Kidney (tissue), 14 donors: ENCODE results near the gene DGKI. TPM values are rescaled to one million over a fixed set of nuclear protein-coding genes. Genes with fewer than 3 reads are reported as not detected.

Experiments
- DNase-seq, 5 donors: peaks; one replicate each; pipeline ENCODE4 v3.0.0-alpha.2; 2013 to 2020
- FAIRE-seq: peaks from 2 replicates; lab custom pipeline; 2012; peaks lifted over from hg19 to GRCh38; lab: Jason Lieb, UNC
- H3K27ac ChIP-seq, 2 donors: one replicate each; pipeline ENCODE4 v1.7.0; 2013; ENCODE audit warnings: low read depth in 2 of 2, low read length in 2 of 2, inconsistent platforms in 1 of 2
- H3K27me3 ChIP-seq: one replicate; pipeline ENCODE4 v1.7.1; 2013; ENCODE audit warnings: low read length, inconsistent platforms; ENCODE audit not compliant: control insufficient read depth, insufficient read depth
- H3K36me3 ChIP-seq, 3 donors: one replicate each; pipeline versions ENCODE4 v1.7.0 to v1.7.1; 2013; ENCODE audit warnings: low read length in 3 of 3, control low read depth in 1 of 3, inconsistent platforms in 1 of 3; ENCODE audit not compliant: insufficient read depth in 3 of 3, control insufficient read depth in 2 of 3
- H3K4me1 ChIP-seq, 3 donors: one replicate each; pipeline versions ENCODE4 v1.7.0 to v1.7.1; 2013; ENCODE audit warnings: low read length in 3 of 3, inconsistent platforms in 1 of 3, low read depth in 1 of 3; ENCODE audit not compliant: control insufficient read depth in 2 of 3, insufficient read depth in 2 of 3
- H3K4me3 ChIP-seq, 3 donors: one replicate each; pipeline versions ENCODE4 v1.7.0 to v1.8.1; 2013; ENCODE audit warnings: low read length in 3 of 3, control low read depth in 1 of 3, inconsistent platforms in 1 of 3
- H3K9ac ChIP-seq, 3 donors: one replicate each; pipeline versions ENCODE4 v1.7.0 to v1.7.1; 2013; ENCODE audit warnings: low read length in 3 of 3, control low read depth in 1 of 3, inconsistent platforms in 1 of 3
- H3K9me3 ChIP-seq, 3 donors: one replicate each; pipeline versions ENCODE4 v1.7.0 to v1.7.1; 2013; ENCODE audit warnings: low read length in 3 of 3, control low read depth in 1 of 3, inconsistent platforms in 1 of 3; ENCODE audit not compliant: control insufficient read depth in 2 of 3, insufficient read depth in 1 of 3
- CTCF ChIP-seq: IDR thresholded peaks from 3 replicates; pipeline ENCODE4 v1.5.1; 2012; ENCODE audit warnings: mild to moderate bottlenecking, moderate library complexity, borderline replicate concordance; ENCODE audit not compliant: insufficient read depth; ENCODE audit errors: extremely low read depth
- intact Hi-C: fragments of 100-400 bp; cut with DNase I; formaldehyde crosslinking; loops from one replicate; pipeline ENCODE4 v1.11.1; 2022
- polyA plus RNA-seq: library from polyadenylated mRNA; stranded (reverse); fragments of 350-450 nt; fragmentation: Illumina TruSeq; extraction: RNeasy Lipid Tissue Mini Kit (QIAGEN cat#74804); gene quantifications from one replicate; pipeline ENCODE4 v1.2.3, GENCODE V29; 2014; ENCODE audit warnings: low read depth, low replicate concordance; ENCODE audit not compliant: insufficient read depth
- total RNA-seq: library from RNA; stranded (reverse); fragmentation: NEBNext Ultra II Directional; extraction: Animal tissue kit (Norgen Biotek cat#: 25700); gene quantifications from one replicate; pipeline ENCODE4 v1.2.1, GENCODE V29; 2021
- donor health status: control.
- donor health status: control.
- donor health status: control.
- donor health status: control.
- donor health status: control.
- donor health status: DM: yes; HTN: yes; CAD: no.
- donor health status: Normal renal cell carcinoma (clear cell type).

DGKI gene
- total and polyA plus RNA-seq, 2 donors from 2014 or later = 1.3 to 2.5 TPM

- no peak for FAIRE-seq
These were observed 400.7 kb downstream of the DGKI start for GRCh38 chr7:137446025-137446424.

GRCh38 chr7:137445268-137445667, 401.5 kb downstream of the DGKI start:
- Histone ChIP-seq H3K4me1 (no peaks in the 10 kb centered on the region), H3K36me3 (no peaks in the 10 kb centered on the region), H3K4me3 (no peak overlapping the region), H3K9me3 (no peaks in the 10 kb centered on the region), H3K27me3 (no peaks in the 10 kb centered on the region), H3K27ac (no peak overlapping the region), H3K9ac (no peak overlapping the region)
- intact Hi-C loops = no loop called here
- no peak for TF ChIP-seq CTCF
- FAIRE-seq (no peak), DNase-seq (no peak)

More at GRCh38 chr7:137446025-137446424, 400.7 kb downstream of the DGKI start:
- no peak for TF ChIP-seq CTCF
- intact Hi-C loops = no loop called here
- H3K9me3 ChIP-seq = no peaks in the 10 kb centered on the region
- no peak overlapping the region for H3K27ac ChIP-seq
- DNase-seq = peak in 2 of 5 donors; percentile 31 to 51
- H3K36me3 ChIP-seq = no peaks in the 10 kb centered on the region
- H3K4me3 ChIP-seq = no peak overlapping the region
- H3K9ac ChIP-seq = no peak overlapping the region
- H3K4me1 ChIP-seq = no peaks in the 10 kb centered on the region
- H3K27me3 ChIP-seq = no peaks in the 10 kb centered on the region

- no peak for TF ChIP-seq CTCF
- no peaks in the 10 kb centered on the region for H3K9me3 ChIP-seq
- H3K36me3 ChIP-seq = no peaks in the 10 kb centered on the region
- no peak for DNase-seq
- H3K4me3 ChIP-seq = no peak overlapping the region
- H3K27me3 ChIP-seq = no peaks in the 10 kb centered on the region
- H3K27ac ChIP-seq = no peak overlapping the region
- intact Hi-C loops = no loop called here
- no peak overlapping the region for H3K9ac ChIP-seq
- FAIRE-seq = no peak
- H3K4me1 ChIP-seq = no peaks in the 10 kb centered on the region
These were observed 403.2 kb downstream of the DGKI start for GRCh38 chr7:137443616-137444015.

GRCh38 chr7:137441451-137441850, 405.3 kb downstream of the DGKI start:
- Histone ChIP-seq H3K9me3 (no peaks in the 10 kb centered on the region), H3K4me3 (no peak overlapping the region), H3K27ac (no peak overlapping the region), H3K36me3 (no peaks in the 10 kb centered on the region), H3K27me3 (no peaks in the 10 kb centered on the region), H3K9ac (no peak overlapping the region), H3K4me1 (no peaks in the 10 kb centered on the region)
- no peak for FAIRE-seq
- no peak for DNase-seq
- TF ChIP-seq CTCF = no peak
- intact Hi-C loops = no loop called here
